WTC11 (cell line): ENCODE data around the gene NEDD4L. TPM values are rescaled to one million over a fixed set of nuclear protein-coding genes. Genes with fewer than 3 reads are reported as not detected.

Source experiments
- microRNA-seq: library from miRNA; unstranded; fragments of <30 nt; microRNA quantifications from one replicate; pipeline ENCODE4 v1.2.0, GENCODE V29; 2022; ENCODE audit warnings: borderline number of aligned reads
- total RNA-seq: library from RNA; stranded (reverse); gene quantifications from 3 replicates; pipeline ENCODE4 v1.2.3, GENCODE V29; 2021

NEDD4L gene
- total RNA-seq, 1 experiment from 2014 or later, result 88.0 TPM

Small RNA genes within 50 kb of the gene (microRNA-seq; reads per million reads assigned to microRNA genes)
- not detected for gene MIR3591

Other genes starting within 250 kb of the NEDD4L start
- 2.7 to 5.6 TPM (median 3.9 TPM) in 3 replicates for gene ATP8B1, start 240.9 kb upstream of the NEDD4L start, total RNA-seq